ENCODE measurements around the gene ALDH1L1. TPM values are rescaled to one million over a fixed set of nuclear protein-coding genes. Genes with fewer than 3 reads are reported as not detected.

The ALDH1L1 gene
- total RNA-seq, 1 experiment from 2014 or later: 0.41 TPM

DNA sequence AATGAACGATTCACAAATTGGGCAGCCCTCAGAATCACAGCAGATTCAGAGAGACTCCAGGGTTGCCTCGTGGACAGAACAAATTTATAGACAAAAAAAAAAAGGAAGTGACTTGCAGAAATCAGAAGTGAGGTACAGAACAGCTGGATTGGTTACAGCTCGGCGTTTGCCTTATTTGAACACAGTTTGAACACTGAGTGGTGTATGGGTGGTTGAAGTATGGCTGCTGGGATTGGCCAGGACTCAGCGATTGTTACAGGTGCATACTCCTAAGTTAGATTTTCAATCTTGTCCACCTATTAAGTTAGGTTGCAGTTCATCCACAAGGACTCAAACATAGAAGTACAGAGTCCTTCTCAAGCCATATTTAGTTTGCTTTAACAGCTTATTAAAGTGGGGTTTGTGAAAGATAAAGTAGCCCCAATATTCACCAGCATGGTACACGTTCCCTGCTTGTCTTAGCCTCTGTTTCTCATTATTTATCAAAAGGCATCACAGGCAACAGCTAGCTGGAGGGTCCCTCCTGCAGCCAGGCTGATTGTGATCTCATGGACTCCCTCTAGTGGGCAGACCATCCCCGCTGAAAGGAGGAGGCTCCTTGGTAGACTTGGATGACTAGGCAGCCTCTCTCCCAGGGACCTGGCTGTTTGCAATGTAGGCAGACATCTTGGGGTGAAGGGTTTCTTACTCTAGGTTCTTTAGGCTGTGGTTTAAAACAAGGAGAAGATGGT is 17.6 kb upstream of the ALDH1L1 start:
- CTCF ChIA-PET: interaction anchor here (0.6 to 0.7 kb wide), 3 partner anchors 65 to 415 kb away, joined by 3 to 4 read pairs (median 3); no protein-coding TSS in a partner anchor
- TF ChIP-seq, protein P1, sequence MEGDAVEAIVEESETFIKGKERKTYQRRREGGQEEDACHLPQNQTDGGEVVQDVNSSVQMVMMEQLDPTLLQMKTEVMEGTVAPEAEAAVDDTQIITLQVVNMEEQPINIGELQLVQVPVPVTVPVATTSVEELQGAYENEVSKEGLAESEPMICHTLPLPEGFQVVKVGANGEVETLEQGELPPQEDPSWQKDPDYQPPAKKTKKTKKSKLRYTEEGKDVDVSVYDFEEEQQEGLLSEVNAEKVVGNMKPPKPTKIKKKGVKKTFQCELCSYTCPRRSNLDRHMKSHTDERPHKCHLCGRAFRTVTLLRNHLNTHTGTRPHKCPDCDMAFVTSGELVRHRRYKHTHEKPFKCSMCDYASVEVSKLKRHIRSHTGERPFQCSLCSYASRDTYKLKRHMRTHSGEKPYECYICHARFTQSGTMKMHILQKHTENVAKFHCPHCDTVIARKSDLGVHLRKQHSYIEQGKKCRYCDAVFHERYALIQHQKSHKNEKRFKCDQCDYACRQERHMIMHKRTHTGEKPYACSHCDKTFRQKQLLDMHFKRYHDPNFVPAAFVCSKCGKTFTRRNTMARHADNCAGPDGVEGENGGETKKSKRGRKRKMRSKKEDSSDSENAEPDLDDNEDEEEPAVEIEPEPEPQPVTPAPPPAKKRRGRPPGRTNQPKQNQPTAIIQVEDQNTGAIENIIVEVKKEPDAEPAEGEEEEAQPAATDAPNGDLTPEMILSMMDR (IDR thresholded peaks at IDR 0.05; ENCODE audit: insufficient read depth in 1 of 2, low read depth in 1 of 2, low read length in 1 of 2, severe bottlenecking in 1 of 2, unreplicated experiment in 1 of 2): peak; percentile 43 to 60
- Mint-ChIP-seq H3K4me3 (ENCODE audit: unreplicated experiment) (no peak overlapping the region), H3K9me3 (ENCODE audit: unreplicated experiment) (peaks cover 10% of the 10 kb centered on the region), H3K27me3 (ENCODE audit: insufficient read depth, unreplicated experiment) (peaks cover 4% of the 10 kb centered on the region), H3K27ac (ENCODE audit: unreplicated experiment) (no peak overlapping the region), H3K4me1 (ENCODE audit: low read depth, unreplicated experiment) (no peaks in the 10 kb centered on the region), H3K36me3 (ENCODE audit: insufficient read depth, unreplicated experiment) (no peaks in the 10 kb centered on the region)
- POLR2A ChIA-PET: no interaction called here
- Histone ChIP-seq H3K27me3 (replicated peaks; ENCODE audit: control insufficient read depth, insufficient read depth, low read length) (no peaks in the 10 kb centered on the region), H3K36me3 (ENCODE audit: control insufficient read depth, insufficient read depth, low read length) (no peaks in the 10 kb centered on the region), H3K4me1 (no peaks in the 10 kb centered on the region), H3K4me3 (ENCODE audit: low read depth, low read length) (no peak overlapping the region), H3K9me3 (peaks cover 22% of the 10 kb centered on the region)
- BruUV-seq (replicated peaks): no TSS peak
- peak; percentile 63 to 66 for DNase-seq
- intact Hi-C loops (cut with micrococcal nuclease; ENCODE audit: unreplicated experiment): no loop called here

DNA sequence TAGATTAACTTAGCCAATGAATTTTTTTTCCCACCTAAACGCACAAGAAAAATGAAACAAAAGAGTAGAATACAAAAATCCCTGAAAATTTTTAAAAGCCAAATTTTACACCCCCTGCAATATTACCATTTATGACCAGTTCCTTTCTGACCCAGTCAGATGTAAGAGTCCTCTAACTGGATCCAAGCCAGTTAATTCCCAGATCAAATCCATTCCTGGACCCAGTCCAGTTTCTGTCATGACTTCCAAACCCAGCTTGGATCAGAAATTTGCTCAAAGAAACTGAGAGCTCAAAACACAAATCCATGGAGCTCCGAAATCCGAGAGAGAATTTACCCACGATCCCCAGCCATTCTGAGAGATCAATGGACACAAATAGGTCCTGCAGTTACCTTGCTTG is 17.0 kb upstream of the ALDH1L1 start:
- ChIA-PET CTCF (interaction anchor here (0.6 kb wide), 2 partner anchors 280 to 414 kb away, joined by 3 to 4 read pairs; no protein-coding TSS in a partner anchor), POLR2A (no interaction called here)
- Histone ChIP-seq H3K36me3 (ENCODE audit: control insufficient read depth, insufficient read depth, low read length) (no peaks in the 10 kb centered on the region), H3K4me1 (no peaks in the 10 kb centered on the region), H3K9me3 (peaks cover 23% of the 10 kb centered on the region), H3K4me3 (ENCODE audit: low read depth, low read length) (no peak overlapping the region), H3K27me3 (replicated peaks; ENCODE audit: control insufficient read depth, insufficient read depth, low read length) (no peaks in the 10 kb centered on the region)
- no peak for DNase-seq
- H3K36me3 Mint-ChIP-seq (ENCODE audit: insufficient read depth, unreplicated experiment): no peaks in the 10 kb centered on the region
- H3K27ac Mint-ChIP-seq (ENCODE audit: unreplicated experiment): no peak overlapping the region
- H3K27me3 Mint-ChIP-seq (ENCODE audit: insufficient read depth, unreplicated experiment): peaks cover 2% of the 10 kb centered on the region
- peaks cover 14% of the 10 kb centered on the region for H3K9me3 Mint-ChIP-seq (ENCODE audit: unreplicated experiment)
- no peak overlapping the region for H3K4me3 Mint-ChIP-seq (ENCODE audit: unreplicated experiment)
- intact Hi-C loops (cut with micrococcal nuclease; ENCODE audit: unreplicated experiment): no loop called here
- no peaks in the 10 kb centered on the region for H3K4me1 Mint-ChIP-seq (ENCODE audit: low read depth, unreplicated experiment)
- no TSS peak for BruUV-seq (replicated peaks)
- TF ChIP-seq, protein P1 (IDR thresholded peaks at IDR 0.05; ENCODE audit: insufficient read depth in 1 of 2, low read depth in 1 of 2, low read length in 1 of 2, severe bottlenecking in 1 of 2, unreplicated experiment in 1 of 2): no peak

DNA sequence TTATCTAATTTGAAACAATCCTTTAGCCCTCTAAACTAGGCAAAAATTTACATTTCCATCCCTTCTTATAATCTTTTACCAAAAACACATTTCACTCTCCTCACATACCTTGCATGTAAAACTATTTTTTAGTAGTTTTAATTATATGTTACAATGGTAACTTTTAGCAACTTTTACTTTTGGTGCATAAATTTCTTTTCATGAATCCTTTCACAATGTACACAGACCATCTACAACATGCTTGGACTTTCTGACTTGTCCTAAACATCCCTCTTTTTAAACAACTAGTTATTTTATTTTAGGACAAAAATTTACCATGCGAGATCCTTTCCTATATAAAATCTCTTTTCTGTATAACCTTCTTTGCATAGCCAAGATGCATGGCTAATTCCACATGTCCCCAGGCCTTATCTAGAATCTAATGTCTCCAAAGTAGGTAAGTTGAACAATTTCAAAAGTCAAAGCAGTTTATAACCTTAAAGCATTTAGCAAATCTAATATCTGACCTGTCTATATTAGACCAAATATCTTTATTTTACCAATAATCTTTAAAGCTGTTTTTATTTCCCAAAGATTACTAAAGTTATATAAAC is 14.4 kb upstream of the ALDH1L1 start:
- ChIA-PET CTCF (no interaction called here), POLR2A (no interaction called here)
- no peak overlapping the region for H3K27ac Mint-ChIP-seq (ENCODE audit: unreplicated experiment)
- H3K27me3 Mint-ChIP-seq (ENCODE audit: insufficient read depth, unreplicated experiment): no peaks in the 10 kb centered on the region
- no peaks in the 10 kb centered on the region for H3K36me3 ChIP-seq (ENCODE audit: control insufficient read depth, insufficient read depth, low read length)
- peaks cover 20% of the 10 kb centered on the region for H3K9me3 Mint-ChIP-seq (ENCODE audit: unreplicated experiment)
- H3K4me3 Mint-ChIP-seq (ENCODE audit: unreplicated experiment): no peak overlapping the region
- no peaks in the 10 kb centered on the region for H3K27me3 ChIP-seq (replicated peaks; ENCODE audit: control insufficient read depth, insufficient read depth, low read length)
- no TSS peak for BruUV-seq (replicated peaks)
- peaks cover 23% of the 10 kb centered on the region for H3K9me3 ChIP-seq
- H3K36me3 Mint-ChIP-seq (ENCODE audit: insufficient read depth, unreplicated experiment): no peaks in the 10 kb centered on the region
- TF ChIP-seq, protein P1 (IDR thresholded peaks at IDR 0.05; ENCODE audit: insufficient read depth in 1 of 2, low read depth in 1 of 2, low read length in 1 of 2, severe bottlenecking in 1 of 2, unreplicated experiment in 1 of 2): no peak
- H3K4me1 ChIP-seq: no peaks in the 10 kb centered on the region
- peak in 1 of 2 experiments; percentile 16 for DNase-seq
- intact Hi-C loops (cut with micrococcal nuclease; ENCODE audit: unreplicated experiment): no loop called here
- no peaks in the 10 kb centered on the region for H3K4me1 Mint-ChIP-seq (ENCODE audit: low read depth, unreplicated experiment)
- no peak overlapping the region for H3K4me3 ChIP-seq (ENCODE audit: low read depth, low read length)

Measured in Caco-2 (cell line).